Measurements from ENCODE around the gene STMN3.
A peak's percentile ranks its signal among the peaks of the same experiment; 100 is the strongest.

GRCh38 chr20:63653041-63653973 lies at the start of gene STMN3:
- TF ChIP-seq, protein P1, sequence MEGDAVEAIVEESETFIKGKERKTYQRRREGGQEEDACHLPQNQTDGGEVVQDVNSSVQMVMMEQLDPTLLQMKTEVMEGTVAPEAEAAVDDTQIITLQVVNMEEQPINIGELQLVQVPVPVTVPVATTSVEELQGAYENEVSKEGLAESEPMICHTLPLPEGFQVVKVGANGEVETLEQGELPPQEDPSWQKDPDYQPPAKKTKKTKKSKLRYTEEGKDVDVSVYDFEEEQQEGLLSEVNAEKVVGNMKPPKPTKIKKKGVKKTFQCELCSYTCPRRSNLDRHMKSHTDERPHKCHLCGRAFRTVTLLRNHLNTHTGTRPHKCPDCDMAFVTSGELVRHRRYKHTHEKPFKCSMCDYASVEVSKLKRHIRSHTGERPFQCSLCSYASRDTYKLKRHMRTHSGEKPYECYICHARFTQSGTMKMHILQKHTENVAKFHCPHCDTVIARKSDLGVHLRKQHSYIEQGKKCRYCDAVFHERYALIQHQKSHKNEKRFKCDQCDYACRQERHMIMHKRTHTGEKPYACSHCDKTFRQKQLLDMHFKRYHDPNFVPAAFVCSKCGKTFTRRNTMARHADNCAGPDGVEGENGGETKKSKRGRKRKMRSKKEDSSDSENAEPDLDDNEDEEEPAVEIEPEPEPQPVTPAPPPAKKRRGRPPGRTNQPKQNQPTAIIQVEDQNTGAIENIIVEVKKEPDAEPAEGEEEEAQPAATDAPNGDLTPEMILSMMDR (IDR thresholded peaks at IDR 0.05), result no peak
- peak in 1 of 2 donors; percentile 12 for TF ChIP-seq POLR2A (IDR thresholded peaks at IDR 0.05)
- TF ChIP-seq POLR2AphosphoS5 (IDR thresholded peaks at IDR 0.05; ENCODE audit: insufficient read depth in 1 of 2, low read depth in 1 of 2), result peak in 1 of 2 donors; percentile 62

Measured in vagina (tissue), 2 donors.